ENCODE measurements around the gene NPBWR2.

DNA sequence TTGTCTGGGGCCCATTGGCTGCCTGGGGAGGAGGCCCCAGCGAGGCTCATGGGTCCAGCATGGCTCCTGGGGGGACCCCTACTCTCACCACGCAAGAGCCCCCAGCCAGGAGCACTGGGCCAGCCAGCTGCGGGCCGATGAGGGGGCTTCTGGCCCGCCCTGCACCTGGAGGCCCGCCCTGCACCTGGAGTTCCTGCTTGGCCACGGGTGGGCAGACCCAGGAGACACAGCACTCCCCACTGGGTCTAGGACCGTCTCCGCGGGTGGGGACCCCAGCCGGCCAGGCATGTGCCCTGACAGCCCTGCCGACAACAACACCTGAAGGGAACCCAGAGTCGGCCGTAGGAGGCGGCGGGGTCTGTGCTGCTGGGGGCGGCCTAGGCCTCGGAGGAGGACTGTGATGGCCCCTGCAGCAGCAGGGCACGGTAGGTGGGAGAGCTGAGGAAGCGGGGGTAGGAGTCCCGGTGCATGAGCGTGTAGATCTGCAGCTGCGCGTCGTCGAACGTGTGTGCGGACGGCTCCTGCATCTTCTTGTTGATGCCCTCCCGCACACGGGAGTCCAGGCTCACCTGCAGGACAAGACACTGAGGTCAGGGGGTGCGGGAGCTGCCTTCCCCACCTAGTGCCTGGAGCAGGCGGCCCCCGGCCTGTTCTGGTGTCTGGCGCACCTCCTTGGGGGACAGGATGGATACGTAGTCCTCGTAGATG is 33.7 kb downstream of the NPBWR2 start:
- TF ChIP-seq POLR2AphosphoS5 (IDR thresholded peaks at IDR 0.05; ENCODE audit: low read depth) (no peak), EZH2 (IDR thresholded peaks at IDR 0.05; ENCODE audit: low read depth, unreplicated experiment) (no peak), CREB1 (CRISPR knock-in tag; IDR thresholded peaks at IDR 0.05; ENCODE audit: low read depth) (no peak), JUNB (IDR thresholded peaks at IDR 0.05; ENCODE audit: unreplicated experiment) (no peak), EZH2phosphoT487 (IDR thresholded peaks at IDR 0.05; ENCODE audit: unreplicated experiment) (no peak), ZNF331 (CRISPR knock-in tag; IDR thresholded peaks at IDR 0.05; ENCODE audit: low read depth) (no peak), ZNF114 (CRISPR knock-in tag; IDR thresholded peaks at IDR 0.05) (no peak), STAT1 (IDR thresholded peaks at IDR 0.05; ENCODE audit: unreplicated experiment) (no peak), NANOG (IDR thresholded peaks at IDR 0.05; ENCODE audit: borderline replicate concordance) (no peak)
- TF ChIP-seq, protein P1, sequence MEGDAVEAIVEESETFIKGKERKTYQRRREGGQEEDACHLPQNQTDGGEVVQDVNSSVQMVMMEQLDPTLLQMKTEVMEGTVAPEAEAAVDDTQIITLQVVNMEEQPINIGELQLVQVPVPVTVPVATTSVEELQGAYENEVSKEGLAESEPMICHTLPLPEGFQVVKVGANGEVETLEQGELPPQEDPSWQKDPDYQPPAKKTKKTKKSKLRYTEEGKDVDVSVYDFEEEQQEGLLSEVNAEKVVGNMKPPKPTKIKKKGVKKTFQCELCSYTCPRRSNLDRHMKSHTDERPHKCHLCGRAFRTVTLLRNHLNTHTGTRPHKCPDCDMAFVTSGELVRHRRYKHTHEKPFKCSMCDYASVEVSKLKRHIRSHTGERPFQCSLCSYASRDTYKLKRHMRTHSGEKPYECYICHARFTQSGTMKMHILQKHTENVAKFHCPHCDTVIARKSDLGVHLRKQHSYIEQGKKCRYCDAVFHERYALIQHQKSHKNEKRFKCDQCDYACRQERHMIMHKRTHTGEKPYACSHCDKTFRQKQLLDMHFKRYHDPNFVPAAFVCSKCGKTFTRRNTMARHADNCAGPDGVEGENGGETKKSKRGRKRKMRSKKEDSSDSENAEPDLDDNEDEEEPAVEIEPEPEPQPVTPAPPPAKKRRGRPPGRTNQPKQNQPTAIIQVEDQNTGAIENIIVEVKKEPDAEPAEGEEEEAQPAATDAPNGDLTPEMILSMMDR (conservative IDR thresholded peaks at IDR 0.05; ENCODE audit: low read depth in 2 of 2): no peak
- TF ChIP-seq, protein P2, sequence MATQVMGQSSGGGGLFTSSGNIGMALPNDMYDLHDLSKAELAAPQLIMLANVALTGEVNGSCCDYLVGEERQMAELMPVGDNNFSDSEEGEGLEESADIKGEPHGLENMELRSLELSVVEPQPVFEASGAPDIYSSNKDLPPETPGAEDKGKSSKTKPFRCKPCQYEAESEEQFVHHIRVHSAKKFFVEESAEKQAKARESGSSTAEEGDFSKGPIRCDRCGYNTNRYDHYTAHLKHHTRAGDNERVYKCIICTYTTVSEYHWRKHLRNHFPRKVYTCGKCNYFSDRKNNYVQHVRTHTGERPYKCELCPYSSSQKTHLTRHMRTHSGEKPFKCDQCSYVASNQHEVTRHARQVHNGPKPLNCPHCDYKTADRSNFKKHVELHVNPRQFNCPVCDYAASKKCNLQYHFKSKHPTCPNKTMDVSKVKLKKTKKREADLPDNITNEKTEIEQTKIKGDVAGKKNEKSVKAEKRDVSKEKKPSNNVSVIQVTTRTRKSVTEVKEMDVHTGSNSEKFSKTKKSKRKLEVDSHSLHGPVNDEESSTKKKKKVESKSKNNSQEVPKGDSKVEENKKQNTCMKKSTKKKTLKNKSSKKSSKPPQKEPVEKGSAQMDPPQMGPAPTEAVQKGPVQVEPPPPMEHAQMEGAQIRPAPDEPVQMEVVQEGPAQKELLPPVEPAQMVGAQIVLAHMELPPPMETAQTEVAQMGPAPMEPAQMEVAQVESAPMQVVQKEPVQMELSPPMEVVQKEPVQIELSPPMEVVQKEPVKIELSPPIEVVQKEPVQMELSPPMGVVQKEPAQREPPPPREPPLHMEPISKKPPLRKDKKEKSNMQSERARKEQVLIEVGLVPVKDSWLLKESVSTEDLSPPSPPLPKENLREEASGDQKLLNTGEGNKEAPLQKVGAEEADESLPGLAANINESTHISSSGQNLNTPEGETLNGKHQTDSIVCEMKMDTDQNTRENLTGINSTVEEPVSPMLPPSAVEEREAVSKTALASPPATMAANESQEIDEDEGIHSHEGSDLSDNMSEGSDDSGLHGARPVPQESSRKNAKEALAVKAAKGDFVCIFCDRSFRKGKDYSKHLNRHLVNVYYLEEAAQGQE (IDR thresholded peaks at IDR 0.05; ENCODE audit: unreplicated experiment): no peak
- TF ChIP-seq, protein P3, sequence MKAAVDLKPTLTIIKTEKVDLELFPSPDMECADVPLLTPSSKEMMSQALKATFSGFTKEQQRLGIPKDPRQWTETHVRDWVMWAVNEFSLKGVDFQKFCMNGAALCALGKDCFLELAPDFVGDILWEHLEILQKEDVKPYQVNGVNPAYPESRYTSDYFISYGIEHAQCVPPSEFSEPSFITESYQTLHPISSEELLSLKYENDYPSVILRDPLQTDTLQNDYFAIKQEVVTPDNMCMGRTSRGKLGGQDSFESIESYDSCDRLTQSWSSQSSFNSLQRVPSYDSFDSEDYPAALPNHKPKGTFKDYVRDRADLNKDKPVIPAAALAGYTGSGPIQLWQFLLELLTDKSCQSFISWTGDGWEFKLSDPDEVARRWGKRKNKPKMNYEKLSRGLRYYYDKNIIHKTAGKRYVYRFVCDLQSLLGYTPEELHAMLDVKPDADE (IDR thresholded peaks at IDR 0.05): no peak
- TF ChIP-seq, protein P4, sequence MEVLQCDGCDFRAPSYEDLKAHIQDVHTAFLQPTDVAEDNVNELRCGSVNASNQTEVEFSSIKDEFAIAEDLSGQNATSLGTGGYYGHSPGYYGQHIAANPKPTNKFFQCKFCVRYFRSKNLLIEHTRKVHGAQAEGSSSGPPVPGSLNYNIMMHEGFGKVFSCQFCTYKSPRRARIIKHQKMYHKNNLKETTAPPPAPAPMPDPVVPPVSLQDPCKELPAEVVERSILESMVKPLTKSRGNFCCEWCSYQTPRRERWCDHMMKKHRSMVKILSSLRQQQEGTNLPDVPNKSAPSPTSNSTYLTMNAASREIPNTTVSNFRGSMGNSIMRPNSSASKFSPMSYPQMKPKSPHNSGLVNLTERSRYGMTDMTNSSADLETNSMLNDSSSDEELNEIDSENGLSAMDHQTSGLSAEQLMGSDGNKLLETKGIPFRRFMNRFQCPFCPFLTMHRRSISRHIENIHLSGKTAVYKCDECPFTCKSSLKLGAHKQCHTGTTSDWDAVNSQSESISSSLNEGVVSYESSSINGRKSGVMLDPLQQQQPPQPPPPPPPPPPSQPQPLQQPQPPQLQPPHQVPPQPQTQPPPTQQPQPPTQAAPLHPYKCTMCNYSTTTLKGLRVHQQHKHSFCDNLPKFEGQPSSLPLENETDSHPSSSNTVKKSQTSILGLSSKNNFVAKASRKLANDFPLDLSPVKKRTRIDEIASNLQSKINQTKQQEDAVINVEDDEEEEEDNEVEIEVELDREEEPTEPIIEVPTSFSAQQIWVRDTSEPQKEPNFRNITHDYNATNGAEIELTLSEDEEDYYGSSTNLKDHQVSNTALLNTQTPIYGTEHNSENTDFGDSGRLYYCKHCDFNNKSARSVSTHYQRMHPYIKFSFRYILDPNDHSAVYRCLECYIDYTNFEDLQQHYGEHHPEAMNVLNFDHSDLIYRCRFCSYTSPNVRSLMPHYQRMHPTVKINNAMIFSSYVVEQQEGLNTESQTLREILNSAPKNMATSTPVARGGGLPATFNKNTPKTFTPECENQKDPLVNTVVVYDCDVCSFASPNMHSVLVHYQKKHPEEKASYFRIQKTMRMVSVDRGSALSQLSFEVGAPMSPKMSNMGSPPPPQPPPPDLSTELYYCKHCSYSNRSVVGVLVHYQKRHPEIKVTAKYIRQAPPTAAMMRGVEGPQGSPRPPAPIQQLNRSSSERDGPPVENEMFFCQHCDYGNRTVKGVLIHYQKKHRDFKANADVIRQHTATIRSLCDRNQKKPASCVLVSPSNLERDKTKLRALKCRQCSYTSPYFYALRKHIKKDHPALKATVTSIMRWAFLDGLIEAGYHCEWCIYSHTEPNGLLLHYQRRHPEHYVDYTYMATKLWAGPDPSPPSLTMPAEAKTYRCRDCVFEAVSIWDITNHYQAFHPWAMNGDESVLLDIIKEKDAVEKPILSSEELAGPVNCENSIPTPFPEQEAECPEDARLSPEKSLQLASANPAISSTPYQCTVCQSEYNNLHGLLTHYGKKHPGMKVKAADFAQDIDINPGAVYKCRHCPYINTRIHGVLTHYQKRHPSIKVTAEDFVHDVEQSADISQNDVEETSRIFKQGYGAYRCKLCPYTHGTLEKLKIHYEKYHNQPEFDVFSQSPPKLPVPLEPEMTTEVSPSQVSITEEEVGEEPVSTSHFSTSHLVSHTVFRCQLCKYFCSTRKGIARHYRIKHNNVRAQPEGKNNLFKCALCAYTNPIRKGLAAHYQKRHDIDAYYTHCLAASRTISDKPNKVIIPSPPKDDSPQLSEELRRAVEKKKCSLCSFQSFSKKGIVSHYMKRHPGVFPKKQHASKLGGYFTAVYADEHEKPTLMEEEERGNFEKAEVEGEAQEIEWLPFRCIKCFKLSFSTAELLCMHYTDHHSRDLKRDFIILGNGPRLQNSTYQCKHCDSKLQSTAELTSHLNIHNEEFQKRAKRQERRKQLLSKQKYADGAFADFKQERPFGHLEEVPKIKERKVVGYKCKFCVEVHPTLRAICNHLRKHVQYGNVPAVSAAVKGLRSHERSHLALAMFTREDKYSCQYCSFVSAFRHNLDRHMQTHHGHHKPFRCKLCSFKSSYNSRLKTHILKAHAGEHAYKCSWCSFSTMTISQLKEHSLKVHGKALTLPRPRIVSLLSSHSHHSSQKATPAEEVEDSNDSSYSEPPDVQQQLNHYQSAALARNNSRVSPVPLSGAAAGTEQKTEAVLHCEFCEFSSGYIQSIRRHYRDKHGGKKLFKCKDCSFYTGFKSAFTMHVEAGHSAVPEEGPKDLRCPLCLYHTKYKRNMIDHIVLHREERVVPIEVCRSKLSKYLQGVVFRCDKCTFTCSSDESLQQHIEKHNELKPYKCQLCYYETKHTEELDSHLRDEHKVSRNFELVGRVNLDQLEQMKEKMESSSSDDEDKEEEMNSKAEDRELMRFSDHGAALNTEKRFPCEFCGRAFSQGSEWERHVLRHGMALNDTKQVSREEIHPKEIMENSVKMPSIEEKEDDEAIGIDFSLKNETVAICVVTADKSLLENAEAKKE (CRISPR knock-in tag; IDR thresholded peaks at IDR 0.05): no peak

Data from GM23338 (cell line).